Measurements from ENCODE around the gene CYP27A1.

The CYP27A1 gene

GRCh38 chr2:218858671-218859555 lies 77.0 kb downstream of the CYP27A1 start:
- DNase-seq (ENCODE audit: low read depth in 2 of 2) = no peak

- DNase-seq (ENCODE audit: low read depth in 2 of 2) = no peak
Measured at GRCh38 chr2:218859556-218859987, 77.6 kb downstream of the CYP27A1 start, which contains the start of gene WNT6. TSS of gene WNT6 (plus strand) at chr2:218859805. CDS start at chr2:218860038, 233 bp downstream.

DNA sequence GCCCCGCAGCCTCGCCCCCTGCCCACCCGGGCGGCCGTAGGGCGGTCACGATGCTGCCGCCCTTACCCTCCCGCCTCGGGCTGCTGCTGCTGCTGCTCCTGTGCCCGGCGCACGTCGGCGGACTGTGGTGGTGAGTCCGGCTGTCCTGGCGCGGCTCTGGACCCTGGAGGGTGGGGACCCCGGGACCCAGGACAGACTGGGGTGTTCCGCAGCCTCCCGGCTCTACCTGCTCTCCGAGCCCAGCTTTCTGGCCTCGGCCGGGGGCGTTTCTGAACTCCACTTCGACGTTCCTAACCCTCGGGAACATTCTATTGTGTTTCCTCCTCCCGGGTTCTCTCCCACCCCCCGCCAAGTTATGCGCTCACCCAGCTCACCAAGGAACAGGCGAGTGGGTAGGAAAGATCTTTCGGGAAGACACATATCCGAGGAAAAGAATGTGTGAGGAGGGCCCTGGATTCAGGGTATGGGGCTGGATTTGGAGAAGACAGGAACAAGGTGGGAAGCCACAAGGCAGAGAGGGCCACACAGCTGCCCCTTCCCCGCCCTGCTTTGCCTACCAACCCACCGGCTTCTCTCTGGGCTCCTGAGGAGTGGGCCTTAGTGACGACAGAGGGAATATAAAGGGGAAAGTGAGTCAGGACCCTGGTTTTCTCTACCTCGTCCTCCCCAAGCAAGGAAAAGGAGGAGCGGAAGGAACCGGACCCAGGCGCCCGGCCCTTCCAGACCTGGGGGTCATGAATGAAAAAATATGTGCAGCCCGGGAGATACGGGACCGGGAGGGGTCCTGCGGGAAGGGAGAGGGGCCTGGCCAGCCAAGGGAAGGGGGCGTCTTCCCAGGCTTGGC lies 78.3 kb downstream of the CYP27A1 start:
- no peak for DNase-seq (ENCODE audit: low read depth in 2 of 2)

- no peak for DNase-seq (ENCODE audit: low read depth in 2 of 2)
Measured at GRCh38 chr2:218860950-218861381, 79.0 kb downstream of the CYP27A1 start.

DNA sequence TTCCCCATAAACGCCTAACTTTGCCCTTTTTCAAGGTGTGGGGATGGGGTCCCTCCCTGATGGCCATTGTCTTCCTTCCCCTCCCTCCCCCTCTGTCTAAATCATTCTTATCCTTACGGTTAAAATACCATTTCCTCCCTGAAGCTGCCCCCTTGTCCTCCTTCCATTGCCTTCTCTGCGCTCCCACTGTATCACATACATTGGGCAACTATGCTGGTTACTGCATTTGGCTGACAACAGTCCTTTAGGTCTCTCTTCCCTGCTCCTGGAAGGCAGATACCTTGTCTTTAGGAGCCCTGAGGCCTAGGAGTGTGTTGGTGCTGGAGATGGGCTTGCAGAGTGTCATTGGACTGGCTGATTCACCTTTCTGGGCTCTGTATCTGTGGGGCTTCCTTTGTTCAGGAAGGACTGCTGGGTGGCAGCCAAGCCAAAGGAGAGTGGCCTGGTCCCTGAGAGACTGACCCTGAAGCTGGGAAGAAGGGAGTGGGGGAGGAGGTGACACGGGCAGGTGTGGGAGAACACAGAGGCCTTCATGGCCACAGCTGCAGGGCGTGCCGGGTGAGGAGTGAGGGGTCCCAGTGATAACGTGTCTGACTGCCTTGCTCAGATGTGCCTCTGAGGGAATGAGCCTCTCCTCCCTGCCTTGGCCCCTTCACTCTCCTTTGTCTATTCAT lies 79.8 kb downstream of the CYP27A1 start:
- no peak for DNase-seq (ENCODE audit: low read depth in 2 of 2)

DNA sequence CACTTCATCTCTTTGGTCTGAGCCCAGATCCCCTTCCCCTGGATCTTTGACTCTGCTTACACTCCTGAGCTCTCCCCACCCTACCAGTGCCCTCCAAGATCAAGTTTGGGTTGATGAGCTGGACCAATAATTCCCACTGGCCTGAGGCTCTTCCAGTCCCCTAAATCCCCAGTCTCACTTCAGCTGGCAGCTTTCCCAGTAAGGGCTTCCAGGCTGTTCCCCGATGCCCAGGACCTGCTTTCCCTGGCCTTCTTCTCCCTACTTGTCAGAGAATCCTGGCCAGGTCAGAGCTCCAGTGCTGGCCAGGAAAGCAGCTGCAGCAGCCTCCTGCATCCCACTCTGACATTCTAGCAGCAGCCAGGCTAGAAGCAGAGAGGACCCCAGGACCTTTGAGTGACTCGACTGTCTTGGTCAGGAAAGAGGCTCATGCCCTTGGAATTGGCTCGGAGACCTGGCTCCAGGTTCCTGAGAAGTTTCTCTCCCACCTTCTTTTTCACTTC lies 81.1 kb downstream of the CYP27A1 start:
- DNase-seq (ENCODE audit: low read depth in 2 of 2) = no peak

All from stimulated activated CD8-positive, alpha-beta memory T cell treated with anti-CD3 and anti-CD28 coated beads, Interleukin-7, amount 100 ng/mL, for 4 hours (primary cell).